NCI-H774 (cell line): Measurements from ENCODE around the gene CDK6.

Experiments used
- DNase-seq: peaks from one replicate; lab custom pipeline; 2025; lab: John Stamatoyannopoulos, UW

The CDK6 gene

DNA sequence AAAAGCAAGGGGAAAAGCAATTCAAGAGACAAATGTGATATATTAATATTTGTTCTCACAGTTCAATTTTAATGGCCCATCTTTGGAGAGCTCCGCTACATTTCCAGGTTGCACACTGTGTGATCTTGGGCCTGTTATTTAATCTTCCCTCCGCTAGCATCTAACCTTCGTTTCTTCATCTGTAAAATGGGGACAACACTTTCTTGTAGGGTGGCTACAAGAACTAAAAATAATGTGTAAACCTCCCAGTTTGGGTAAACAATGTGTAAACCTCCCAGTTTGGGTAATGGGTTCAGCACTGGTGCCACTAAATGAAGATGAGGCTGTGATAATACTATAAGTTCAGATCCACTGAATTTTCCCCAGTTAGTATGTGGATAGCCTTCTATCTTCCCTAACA lies 99.5 kb downstream of the CDK6 start:
- DNase-seq = no peak

DNA sequence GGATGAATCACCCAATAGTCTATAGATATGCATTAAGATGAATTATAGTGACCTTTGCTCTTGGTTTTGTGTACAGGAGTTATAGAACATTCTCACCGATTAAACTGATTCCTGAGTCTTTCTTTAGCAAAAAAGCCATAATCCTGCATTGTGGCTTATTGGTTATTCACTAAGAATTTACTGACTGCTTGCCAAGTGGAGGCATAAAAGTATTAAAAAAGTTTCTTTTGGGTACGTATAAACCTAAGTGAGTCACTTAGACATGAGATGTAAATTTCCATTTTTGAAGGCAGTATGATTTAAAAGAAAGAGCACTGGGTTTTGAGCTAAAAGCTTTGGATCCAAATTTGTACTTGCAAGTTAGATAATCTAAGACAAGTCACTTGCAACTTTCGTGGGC lies 100.7 kb downstream of the CDK6 start:
- no peak for DNase-seq

DNA sequence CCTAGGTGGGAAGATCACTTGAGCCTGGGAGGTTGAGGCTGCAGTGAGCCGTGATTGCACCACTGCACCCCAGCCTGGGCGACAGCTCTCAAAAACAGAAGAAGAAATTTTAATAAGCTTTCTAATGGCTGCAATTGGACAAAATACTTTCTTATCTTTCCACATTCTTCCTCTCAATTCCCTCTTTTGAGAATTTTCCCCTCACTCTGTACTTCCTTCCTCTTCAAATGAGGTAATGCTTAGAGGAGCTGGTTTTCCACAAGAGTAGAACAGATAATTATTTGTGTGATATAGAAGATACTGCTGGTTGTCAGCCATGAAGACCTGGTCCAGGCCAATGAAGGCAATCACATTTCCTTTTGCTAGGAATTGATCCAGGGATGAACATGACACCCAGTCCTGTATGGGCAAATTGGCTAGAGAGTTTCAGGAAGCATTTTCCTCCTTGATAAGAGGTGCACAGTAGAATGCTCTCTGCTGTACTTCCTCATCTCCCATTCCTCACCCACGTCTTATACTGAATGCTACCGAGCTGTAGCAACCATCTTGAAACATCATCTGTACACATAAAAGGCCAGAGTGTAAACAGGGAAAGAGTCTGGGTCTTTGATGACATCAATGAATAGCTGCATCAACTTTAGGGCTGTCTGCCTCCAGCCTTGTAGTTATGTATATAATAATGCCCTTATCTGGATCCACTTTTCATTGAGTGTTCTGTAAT lies 103.9 kb downstream of the CDK6 start:
- DNase-seq = no peak

DNA sequence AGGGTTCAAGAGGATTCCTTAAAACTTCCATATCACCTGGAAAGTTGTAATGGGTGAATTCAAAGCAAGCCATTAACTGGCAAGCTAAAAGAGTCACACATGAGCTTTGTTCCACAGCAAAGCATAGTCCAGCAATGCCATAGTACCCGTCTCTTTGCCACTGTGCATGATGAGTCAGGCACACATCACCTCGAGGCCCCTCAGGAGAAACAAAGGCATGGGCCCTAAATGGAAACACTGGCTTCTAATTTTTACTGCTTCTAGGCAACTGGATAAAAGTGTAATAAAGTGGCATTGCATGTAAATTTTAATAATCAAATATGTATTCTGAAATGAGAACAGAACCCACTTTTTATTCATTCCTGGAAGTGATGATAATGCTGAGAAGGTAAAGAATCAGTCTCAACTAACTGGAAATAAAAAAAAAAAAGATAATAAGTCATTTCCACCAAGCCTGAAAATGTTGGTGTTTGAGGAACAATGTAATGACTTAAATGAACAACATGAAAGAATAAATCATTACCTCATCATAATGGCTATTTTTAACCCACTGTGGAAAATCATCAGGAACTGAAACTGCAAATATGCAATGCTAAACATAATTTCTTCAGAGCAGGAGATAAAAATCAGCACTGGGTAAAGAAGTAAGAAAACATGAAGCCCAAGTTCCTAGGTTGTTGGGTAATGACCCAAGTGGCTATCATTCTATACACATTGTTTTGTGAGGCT lies 104.9 kb downstream of the CDK6 start:
- no peak for DNase-seq

DNA sequence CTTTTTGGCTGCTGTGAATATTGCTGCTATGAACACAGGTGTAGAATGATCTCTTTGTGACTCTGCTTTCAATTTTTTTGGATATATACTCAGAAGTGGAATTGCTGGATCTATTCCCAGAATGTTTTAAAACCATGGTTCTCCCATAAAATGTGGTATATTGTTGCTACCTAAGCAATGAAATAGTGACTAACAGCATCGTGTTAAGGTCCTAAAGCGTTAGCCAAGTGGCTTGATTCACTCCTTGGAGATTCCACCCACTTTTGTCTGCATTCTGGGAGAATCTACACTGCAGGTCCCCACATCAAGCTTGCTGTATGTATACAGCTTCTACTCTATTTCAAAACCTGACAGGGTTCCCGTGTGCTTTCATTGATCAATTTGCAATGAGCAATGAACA lies 105.6 kb downstream of the CDK6 start:
- DNase-seq = no peak

DNA sequence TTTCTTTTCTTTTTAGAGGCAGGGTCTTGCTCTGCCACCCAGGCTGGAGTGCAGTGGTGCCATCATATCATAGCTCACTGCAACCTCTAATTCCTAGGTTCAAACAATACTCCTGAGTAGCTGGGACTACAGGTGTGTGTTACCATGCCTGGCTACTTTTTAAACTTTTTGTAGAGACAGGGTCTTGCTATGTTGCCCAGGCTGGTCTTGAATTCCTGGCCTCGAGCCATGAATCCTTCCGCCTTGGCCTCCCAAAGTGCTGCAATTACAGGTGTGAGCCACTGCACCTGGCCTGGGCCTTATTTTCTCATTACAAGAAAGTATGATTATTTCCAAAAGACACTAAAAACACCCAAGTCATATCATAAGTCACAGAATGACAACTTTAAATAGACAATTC lies 106.6 kb downstream of the CDK6 start:
- DNase-seq = no peak

DNA sequence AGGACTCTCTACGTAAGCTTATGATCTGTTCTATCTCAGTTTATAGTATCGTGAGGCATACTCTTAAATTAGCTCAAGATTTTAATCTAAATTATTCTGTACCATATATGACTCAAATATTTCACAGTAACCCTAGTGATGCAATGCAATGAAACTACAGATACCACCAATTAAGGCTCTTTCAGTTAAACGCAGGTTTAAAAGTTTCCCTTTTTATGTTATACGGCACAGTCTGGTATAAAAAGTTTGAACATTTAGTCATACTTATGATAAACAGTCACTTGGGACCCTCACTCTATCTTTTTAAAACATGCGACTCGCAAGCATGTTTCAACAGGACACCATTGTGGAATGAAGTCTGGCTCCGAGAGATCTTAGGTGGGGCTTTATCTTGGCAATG lies 107.2 kb downstream of the CDK6 start:
- no peak for DNase-seq

DNA sequence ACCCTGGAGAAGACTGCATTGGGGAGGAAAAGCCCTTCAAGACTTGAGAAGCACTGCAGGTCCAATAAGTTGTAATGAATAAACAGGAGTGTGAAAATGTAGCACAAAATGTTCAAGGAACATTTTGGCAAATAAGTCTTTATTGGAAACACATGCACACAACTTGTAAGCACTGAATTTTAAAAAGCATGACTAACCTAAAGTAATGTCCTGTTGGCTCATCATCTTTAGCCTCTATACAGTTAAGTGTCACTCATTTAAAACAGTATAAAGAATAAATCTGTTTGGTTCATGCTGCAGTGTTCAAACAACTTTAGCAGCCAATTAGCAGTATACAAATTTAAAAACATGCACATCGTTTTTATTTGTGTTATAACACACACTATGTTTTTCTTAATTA lies 108.6 kb downstream of the CDK6 start:
- no peak for DNase-seq

DNA sequence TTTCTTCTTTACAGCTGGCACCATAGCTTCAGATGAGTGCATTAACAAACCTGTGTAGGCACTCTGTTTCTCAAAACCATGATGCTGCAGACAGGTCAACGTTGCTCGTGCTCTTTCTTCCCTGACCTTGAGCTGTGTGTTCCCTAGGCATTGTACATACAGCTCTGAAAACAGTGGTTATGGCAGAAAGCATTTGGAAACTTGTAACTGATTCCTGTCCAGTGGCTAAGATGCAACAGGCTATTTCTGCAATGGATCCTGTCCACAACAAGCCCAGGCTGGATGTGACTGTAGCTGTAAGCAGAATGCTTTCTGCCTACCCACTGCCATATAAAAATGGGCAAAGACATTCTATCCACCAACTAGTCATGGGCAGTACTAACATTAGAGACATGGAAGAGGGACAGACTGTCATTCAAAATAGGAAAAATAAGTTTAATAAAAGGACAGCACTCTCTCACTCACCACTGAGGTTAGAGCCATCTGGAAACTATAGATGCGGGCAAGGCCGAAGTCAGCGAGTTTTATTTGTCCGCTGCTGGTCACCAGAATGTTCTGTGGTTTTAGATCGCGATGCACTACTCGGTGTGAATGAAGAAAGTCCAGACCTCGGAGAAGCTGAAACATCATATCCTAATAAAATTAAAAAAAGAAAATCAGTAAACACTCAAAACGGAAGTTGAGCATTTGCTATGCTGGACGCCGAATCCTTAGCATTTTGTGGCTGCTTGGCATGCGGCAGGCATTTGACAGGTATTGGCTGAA lies 111.0 kb downstream of the CDK6 start:
- no peak for DNase-seq

DNA sequence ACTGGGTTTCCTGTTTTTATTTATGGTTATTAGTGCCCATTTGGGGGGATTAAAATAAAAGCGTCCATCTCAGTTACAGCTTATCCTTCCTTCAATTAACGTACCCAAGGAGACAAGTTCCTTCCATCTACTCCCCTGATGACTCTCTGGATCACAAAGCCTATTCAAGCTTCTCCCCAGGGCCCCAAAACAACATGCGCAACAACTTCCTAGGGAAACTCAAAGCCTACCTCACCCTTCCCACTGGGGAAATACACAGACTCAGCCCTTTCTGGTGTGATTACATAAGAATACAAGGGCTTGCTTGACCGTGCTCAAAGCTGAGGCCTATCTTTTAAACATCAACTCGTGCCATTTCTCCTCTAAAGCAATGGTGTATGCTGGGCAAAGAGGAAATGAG lies 112.4 kb downstream of the CDK6 start:
- no peak for DNase-seq

DNA sequence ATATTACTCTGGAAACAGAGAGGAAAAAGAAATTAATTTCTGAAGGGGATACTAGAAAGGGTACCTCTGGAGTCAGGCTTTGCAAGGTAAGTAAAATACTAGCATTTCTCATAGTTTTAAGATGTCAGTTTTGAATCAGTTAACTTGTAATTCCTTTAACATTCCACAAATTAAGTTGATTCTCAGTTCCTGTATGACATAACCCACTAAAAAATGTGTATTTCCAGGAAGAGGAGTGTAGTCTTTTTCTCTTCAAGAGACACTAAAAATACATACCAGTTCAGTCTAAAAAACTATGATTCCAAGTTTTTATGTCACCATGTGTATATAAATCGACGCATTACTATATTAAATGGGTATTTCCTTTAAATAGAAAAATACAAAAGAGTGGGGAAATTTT lies 113.2 kb downstream of the CDK6 start:
- no peak for DNase-seq

DNA sequence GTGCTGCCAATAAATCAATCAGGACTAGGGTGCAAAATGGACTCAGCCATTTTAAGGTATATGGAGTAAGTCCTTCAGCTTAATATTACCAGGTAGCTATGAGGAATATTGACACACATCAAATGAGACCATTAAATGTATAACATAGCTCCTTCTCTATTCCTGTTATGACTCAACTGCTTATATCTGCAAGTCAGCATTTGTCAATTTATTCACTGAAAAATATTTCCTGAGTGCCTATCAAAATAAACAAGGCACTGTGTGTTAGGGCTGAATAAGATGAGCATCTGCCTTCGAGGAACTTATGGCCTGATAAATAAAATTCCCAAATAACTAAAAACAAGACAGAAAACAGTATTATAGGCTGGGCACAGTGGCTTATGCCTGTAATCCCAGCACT lies 113.8 kb downstream of the CDK6 start:
- no peak for DNase-seq

DNA sequence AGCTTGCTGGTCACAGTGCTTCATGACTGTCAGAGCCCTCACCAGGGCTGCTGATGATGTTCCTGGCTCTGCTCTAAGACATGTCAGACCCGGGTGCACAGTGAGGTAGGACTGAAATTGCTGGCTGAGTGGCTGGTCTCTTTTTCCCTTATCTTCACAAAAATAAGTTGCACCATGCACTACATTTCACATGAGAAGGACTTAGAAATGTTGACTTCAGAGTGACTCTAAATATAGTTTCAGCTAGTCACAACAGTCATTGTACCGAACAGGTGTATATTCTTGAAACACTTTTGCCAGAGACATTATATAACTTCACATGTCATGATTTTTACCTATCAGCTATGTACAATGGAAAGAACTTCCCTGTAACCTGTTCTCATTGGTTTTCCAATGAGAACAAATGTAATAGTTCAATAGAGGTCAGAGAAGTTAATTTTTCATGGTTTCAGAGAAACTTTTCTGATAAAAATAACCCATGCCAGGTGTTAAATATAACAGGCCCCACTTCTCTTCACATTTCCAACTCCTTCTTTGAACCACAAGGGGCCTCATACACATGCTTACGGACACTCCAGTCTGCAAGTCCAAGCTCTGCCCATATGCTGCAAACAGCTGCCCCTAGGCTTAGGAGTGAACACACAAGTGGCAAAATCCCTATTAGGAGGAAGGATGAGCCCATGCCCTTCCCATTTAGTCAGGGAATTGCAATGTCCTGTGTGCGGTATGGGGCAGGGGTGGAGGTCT lies 115.6 kb downstream of the CDK6 start:
- DNase-seq = no peak

DNA sequence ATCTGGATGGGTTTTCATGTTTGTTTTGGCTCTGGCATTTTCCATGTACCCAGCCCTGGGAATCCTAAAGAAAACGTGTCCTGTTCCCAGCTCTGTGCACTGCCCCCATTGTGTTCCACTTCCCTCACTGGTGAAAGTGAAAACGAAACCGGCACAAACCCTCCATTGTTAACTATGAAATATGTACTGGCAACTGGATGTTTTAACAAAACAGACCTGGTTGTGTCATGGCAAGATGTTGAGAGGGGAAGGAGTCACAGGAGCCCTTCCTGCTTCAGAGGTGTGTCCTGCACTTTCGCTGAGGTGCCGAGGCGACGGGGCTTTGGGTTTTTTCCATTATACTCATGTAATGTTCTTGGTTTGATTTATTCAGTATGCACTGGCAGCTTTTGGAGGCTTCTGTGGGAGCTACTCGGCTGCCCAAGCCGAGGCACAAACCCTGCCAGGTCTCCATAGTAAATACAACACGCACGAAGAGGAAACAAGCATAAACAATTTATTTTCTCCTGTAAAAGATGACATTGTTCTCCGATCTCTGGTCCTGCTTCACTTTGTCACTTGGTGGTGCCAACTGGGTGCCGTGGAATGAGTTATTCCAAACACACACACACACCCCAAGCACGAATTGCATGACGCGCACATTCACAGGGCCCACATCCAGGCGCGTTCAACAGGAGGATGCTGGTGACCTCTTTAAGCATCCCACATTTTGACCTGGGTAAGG lies 118.2 kb downstream of the CDK6 start:
- DNase-seq = peak; percentile 65

DNA sequence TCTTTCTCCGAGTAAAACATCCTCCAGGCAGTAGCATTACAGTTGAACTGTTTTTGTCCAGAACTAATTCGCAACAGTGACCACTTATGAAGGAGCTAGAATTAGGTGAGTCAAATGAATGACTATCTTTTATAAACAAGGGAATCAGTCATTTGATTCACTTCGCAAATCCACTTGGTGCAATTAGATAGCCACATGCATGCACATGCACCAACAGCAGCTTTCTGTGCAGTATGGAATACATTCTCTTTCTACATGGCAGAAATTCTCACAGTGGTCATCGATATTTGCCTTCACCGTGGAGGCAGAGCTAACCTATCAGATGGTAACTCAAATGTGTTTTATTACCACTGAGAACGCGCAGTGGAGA lies 118.8 kb downstream of the CDK6 start:
- DNase-seq = no peak

DNA sequence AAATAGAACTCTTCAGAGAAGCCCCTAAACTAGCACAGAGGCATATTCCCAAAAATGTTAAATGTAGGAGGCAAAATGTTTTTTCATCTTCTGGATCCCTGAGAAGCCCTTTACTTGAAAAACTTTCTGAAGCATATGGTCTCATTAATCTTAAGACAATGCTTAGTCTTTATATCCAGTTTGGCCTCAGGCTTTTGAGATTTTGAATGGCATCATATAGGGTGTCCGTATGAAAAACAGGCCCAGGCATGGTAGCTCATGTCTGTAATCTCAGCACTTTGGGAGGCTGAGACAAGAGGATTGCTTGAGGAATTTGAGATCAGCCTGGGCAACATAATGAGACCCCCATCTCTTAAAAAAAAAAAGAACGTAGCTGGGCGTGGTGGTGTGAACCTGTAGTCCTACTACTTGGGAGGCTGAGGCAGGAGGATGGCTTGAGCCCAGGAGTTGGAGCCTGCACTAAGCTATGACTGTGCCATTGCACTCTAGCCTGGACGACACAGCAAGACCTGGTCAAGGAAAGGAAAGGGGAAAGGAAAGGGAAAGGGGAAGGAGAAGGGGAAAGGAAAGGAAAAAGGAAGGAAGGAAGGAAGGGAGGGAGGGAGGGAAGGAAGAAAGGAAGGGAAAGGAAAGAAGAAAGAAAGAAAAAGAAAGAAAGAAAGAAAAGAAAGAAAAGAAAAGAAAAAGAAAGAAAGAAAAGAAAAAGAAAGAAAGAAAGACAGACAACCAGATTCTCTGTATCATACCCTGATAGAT lies 119.4 kb downstream of the CDK6 start:
- DNase-seq = no peak

DNA sequence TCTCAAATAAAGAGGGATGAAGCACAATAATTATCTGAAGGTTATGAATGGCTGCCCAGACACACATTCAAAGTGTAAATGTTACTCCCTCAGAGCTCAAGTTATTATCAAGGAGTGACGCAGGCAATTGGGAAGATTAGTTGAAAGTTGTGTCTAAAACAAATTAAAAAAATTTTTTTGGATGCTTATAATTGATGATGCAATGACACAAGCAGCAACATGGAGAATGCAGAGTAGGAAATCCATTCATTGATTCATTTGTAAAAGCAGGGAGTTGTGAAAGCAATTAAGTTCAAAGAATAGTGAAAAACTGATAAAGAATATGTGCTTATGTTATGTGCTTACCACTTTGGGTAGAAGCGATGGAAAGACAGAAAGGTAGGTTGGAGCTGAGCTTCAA lies 120.4 kb downstream of the CDK6 start:
- no peak for DNase-seq

DNA sequence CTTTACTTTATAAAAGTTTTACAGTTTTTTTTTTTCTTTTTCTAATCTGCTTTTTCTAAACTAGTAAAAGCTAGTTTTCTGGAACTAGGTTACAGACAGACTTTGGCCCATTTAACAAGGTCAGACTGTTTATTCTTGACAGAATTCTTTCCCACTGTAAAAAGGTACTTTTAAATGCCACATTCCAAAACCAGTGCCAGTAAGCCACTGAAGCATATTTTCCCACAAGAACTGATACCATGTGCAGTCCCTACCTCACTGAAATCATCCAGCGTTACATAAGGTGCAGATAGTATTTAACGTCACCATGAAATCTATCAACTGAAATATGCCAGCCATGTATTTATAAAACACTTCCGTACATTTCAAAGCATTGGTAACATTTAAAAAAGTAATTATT lies 121.6 kb downstream of the CDK6 start:
- no peak for DNase-seq

DNA sequence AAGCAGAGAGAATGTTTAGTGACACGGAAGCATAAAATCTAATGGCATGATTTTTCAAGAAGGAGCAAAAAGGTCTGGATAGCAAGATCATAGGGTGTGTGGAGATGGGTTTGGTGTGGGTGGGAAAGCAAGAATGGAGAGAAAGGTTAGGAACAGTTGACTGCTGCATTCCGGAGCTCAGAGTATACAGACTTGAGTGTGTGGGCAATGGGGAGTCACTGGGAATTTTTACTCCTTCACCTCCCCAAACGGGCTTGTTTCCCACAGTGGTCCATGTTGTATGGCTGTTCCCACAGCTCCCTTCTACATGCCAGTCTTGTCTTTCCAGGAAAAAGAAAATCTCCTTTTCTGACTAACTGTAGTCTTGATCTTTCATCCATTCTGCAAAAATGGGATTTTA lies 122.1 kb downstream of the CDK6 start:
- DNase-seq = no peak

DNA sequence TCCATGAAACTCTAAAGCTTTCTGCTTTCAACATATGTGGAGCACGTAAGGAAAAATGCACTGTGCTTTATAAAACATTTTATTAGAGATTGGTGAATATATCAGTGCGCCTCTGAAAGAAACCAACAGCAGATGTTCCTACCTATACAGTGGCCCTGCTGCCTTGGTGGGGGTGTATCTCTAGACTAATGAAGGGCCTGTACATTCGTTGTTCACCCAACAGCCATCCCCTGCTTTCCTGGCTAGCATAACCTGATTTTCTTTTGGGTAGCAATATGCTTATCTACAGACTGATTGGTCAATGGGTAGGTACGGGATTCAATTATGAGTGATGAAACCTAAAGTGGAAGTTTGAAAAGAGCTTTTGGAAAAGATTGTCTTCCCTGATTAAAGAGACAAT lies 126.5 kb downstream of the CDK6 start:
- no peak for DNase-seq

DNA sequence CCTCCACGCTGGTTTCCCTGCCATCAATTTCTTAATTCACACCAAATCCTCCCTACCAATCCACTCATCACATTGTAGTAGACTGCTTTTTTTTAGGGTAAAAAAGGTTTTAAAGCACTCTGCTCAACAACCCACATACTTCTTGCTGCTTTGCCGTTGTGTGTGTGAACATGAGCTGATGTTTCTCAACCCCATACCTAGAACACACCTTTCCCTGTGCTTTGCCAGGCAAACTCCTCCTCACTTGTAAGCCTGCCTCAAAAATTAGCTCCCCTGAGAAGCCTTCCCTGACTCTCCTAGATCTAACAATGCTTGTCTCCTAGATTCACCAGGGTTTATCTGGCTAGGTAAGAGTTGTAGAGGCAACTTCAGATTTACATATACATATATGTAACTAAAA lies 127.2 kb downstream of the CDK6 start:
- DNase-seq = no peak
